ENCODE measurements around the gene PTPN22.

The PTPN22 gene

DNA sequence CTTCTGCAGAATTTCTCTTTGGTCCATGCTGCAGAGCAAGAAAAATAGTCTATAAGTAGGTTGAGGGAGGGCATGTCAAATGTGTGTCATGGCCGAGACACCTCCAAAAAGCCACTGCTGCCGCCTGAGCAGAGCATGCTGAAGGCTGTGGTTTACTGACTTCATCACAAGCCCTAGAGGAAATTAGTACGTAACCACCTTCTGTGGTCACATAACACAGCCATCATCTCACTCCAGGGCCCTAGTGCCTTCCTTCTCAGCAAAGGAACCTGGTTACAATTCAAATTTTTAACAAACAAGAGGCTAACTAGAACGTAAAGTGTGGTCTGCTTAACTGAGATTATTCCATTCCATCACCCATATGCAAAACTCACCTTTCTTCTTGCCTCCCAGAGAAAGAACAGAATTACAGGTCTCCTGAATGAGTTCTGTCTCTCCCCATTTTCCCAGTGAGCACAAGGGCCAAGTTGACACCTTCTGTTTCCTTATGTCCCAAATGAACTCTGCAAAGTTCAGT is at the start of gene PTPN22:
PTPN22 (minus strand) TSS at position 116 of the 517 bp plus-strand sequence.
- DNase-seq: peak; percentile 93

DNA sequence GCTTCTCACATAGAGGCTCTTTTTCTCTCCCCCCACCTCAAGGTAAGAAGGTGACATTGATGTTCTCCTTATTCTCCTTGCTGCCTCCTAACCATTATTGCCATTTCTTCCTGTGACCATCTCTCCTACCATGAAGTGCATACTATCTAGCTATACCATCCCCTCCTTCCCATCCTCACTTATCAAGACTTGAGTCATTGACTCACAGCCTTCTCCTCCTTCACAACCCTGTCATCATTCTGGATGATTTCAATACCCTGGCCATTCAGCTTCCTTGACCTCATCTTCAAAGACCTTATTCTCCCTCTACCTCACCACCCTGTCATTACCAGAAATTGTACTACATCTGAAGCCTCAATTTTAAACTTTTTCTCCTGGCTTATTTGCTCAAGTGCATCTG is 46.7 kb upstream of the PTPN22 start:
- no peak for DNase-seq

DNA sequence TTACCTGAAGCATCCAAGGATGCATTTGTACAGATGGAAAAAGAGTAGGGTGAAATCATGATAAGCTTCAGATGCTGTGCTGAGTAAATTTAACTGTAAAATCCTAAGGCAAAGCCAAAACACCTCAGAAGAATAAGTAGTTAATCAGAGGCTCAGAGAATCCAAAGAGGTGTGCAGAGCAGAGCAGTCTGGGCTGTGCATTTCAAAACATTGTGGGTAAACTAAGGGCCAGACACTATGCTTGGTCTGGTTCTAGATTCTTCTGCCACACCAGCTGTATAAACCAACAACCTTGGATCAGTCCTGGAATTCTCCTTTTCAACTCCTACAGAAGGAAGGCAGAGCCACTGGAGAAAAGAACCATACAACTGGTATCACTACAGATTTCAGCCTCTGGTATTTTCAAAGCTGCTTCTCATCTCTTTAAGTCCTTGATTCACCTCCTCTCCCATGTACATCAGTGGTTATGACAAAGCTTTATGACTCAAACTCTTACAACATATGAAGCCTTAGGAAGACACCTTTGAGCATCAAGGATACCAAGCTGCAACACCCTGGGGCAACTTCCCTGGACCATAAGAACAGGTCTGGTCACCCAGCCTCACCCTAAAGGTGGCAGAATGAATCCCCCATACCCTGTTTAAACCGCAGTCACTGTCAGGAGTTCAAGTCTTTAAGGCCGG is 46.0 kb upstream of the PTPN22 start:
- no peak for DNase-seq

DNA sequence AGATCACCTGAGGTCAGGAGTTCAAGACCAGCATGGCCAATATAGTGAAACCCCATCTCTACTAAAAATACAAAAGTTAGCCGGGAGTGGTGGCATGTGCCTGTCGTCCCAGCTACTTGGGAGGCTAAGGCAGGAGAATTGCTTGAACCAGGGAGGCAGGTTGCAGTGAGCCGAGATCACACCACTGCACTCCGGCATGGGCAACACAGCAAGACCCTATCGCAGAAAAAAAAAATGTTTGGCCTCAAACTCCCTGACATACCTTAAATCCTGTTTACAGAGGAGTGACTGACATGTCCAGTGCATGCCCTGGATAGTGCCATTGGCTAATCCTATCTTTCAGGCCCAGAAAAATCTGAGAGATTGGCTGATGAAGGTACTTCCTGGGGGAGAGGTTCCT is 45.5 kb upstream of the PTPN22 start:
- DNase-seq: no peak

DNA sequence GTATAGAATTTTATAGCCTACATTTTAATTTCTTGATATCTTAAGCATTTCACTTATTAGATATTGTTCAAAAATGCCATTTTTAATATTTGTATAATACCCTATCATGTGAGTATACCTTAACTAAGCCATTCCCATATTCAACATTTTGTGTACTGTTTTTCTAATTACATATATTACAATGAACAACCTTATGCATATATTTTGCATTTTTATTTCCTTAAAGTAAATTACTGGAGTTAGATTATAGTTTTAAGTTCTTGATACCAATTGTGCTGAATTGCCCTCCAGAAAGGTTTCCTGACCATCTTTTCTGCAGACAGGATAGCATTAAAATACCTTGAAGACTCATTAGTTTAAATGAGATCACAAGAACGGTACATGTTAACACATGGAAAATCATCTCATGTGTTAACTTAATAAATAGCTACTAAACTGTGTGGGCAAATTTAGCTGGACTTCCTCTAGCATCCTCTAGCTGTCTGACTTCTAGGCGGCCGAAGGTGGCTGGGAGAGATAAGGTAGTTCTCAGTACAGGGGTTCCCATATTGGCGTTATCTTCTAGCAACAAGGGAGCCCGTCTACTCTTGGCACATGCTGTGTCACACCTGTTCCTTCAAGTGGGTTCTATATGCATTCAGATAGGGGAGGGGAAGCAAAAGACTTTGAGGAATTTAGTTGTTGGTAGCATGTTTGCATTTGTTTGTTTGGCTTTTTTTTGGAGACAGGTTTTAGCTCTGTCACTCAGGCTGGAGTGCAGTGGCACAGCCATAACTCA is 42.6 kb upstream of the PTPN22 start:
- peak; percentile 99 for DNase-seq

DNA sequence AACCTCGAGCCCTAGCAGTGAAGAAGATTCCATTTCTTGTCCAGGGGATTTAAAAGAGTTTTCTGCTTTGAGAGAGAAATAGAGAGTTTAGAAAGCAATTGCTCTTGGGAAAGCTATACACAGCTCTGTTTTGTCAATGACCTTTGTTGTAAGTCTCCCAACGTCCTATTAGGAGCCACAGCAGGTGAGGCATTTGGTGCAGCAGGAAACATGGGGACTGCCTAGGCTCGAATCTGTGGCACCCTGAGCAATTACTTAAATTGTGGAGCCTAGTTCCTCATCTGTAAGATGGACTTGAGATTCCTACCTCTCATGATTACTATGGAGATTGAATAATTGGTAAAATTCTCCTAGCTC is 41.8 kb upstream of the PTPN22 start:
- no peak for DNase-seq

DNA sequence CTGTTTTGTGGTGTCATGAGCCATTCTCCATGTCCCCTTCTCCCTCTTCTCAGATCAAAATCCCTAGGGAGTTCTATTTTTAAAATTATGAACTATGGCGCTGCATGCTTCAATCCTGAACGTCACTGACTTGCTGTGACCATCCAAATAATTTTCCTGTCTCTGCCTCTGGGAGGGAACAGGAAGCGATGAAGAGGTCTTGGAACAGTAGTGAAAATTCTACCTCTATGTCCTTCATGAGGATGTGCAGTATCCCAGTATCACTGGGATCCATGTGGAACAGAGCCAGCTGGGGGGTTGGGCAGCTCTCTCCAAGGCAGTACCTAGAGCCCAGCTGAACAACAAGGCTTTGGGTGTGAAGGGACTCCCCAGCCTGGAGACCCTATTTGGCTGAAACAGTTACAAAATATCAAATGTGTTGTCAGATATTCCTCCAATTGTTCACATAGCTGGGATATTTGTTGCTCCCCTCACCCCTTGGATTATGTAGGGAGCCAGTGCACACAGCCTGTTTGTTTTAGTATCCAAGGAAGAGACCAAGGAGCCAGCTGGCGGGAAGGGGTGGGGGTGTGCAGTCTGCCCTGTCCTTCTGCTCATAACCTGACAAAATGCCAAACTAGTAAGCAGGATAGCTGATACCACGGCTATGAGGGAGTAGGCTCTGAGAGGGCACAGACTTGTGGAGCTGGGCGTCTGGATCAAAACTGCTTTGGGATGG is 41.2 kb upstream of the PTPN22 start:
- DNase-seq: peak; percentile 88

DNA sequence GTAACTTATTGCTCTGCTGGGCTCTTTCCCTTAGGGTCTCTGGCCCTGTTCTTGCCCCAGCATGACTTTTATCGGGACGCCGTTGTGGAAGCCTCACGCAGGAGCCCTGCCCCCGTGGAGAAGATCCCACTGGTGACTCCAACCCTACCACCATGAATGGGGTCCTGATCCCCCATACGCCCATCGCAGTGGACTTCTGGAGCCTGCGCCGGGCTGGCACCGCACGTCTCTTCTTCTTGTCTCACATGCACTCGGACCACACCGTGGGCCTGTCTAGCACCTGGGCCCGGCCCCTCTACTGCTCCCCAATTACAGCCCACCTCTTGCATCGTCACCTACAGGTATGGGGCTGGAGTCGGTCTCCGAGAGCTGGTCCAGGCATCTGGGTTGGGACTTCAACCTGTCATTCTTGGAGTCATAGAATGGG is 33.9 kb upstream of the PTPN22 start:
- DNase-seq: peak; percentile 50

DNA sequence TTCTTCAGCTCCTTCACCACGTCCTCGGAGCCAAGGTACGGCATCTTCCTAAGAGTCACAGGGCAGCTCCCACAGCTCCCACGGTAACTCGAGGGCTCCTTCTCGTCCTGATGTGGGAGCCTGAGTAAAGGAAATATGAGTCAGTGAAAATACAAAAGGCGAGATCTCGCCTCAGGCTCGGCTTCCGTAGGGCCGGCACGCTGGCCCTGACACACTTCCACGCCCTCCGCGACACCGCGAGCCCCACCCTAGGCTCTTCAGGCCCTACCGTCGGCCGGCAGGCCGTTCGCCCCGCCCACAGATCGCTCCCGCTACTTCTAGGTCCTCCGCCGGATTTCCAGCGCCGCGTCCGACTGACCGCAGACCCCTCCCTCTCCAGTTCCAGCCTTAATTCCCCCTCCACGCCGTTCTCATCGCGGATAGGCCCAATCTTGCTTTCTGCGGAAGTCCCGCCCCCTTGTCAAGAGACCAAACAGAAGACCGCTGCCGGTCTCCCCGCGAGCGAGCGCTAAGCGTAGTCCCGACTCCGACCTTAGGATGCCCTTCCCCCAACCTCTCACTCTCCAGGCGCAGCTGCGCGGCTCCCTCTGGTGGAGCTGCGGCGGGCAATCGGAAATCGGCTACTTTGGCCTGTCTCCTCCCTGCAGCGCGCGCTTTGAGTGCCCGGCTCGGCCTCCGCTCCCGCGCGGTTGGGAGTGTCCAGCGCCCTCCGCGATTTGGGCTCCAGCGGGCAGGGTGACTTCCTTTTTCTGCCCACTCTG is 33.3 kb upstream of the PTPN22 start, which contains the start of the genes AP4B1 and DCLRE1B:
AP4B1 (minus strand) TSS at position 126 of the 761 bp plus-strand sequence; CDS start at position 44, 82 bp downstream.
DCLRE1B (plus strand) TSS at position 653 of the 761 bp plus-strand sequence. CDS start 261 bp downstream, outside the sequence.
- peak; percentile 100 for DNase-seq

DNA sequence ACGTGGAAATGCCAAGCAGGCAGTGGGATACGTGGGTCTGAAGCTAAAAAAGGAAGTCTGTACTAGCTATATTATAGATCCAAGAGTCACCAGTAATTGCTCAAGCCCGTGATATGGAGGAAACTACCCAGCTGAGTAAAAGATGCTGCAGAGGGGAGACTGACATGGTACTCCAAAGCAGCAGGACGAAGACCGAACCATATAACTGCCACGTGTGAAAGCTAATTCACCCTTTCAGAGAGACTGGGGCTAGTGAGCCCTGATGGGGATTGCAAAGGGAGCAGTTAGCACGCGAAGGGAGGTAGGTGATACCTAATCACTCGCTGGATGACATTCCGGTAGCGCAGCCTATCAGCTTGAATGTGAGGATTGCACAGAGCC is 32.8 kb upstream of the PTPN22 start:
- peak; percentile 85 for DNase-seq

DNA sequence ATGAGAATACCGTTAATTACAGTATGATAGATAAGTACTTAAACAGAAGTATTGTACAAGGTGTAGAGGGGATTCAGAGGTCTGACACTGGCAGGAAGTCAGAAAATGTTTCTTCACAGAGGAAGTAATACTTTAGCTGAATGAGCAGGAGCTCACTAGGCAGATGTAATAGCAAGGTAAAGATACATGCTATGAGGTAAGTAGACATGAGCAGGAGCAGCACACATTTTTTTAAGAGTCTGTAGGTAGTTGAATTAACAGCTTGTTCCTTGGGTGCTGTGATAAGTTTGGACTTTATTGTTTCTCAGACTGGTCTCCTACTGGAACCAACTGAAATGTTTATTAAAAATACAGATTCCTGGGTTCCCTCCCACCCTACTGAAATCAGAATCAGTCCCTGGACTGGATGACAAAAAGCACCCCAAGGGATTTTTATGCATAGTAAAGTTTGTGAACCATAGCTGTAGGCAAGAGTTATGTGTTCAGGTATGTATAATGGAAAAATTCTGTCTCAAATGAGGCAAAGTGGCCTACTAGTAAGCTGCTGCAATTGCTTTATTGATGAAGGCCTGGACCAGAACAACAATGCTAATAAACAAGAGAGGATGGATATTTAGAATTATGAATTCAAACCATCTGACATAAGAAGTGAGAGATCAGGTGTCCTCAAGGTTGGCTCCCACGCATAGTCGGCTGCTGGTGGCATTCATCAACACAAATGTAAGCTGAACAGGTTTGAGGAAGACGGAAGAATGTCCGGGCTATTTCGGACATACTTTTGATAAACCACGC is 32.2 kb upstream of the PTPN22 start:
- peak; percentile 43 for DNase-seq

DNA sequence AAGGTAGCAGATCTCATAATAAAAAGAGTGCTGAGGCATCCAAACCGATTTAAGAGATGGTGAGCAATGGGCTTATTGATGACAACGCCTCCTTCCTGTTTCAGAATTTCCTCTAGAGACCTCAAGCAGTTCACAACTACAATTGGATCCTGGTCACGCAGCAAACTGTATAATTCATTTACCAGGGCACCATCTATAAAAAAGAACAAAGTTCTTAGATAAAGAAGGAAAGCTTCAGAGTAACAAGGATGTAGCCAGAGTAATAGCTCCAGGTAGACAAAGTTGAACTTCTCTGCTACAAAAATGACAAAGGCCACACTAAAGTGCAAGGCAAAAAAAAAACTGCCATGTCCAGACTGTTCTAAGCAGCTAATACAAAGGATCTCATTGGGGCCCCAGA is 29.7 kb upstream of the PTPN22 start:
- DNase-seq: no peak

DNA sequence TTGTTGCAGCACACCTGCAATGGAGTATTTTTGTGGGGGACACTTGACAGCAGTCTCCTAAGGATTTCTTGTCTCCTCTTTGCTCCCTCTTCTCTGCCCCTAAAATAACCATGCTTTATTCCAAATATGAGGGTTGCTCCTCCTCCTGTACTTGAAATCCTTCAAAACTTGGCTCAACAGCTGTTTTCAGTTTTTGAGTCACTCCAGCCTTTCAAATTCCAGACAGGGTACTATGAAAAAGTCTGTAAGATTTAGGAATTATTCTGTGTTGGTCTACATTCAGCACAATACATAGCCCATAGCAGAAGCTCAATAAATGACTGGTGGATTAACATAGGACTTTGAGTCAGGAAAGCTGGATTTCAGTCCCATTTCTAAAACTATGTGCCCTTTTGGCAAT is 27.6 kb upstream of the PTPN22 start:
- no peak for DNase-seq

DNA sequence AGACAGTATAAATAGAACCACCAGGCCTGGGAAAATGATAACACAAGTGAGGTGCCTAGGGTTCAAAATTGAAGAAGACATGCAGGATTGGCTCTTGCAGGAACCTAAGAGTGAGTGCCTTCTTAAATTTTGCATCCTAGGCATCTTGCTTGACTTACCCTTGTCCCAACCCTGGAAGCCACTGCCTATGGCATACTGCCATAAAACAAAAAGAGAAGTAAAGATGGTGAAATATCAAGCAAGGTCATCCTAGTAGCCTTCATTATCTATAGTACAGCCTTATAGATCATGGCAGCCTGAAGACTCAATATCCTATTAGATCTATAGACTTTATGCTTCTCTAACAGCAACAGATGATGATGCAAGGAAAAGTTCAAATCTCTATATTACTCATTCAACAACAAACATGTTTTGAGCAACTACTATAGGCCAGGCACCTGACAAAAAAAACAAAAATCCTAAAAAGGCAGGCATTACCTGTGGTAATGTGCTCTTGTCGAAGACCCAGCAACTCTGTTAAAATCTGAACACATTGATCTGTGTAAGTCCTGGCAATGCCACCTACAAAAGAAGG is 26.8 kb upstream of the PTPN22 start:
- DNase-seq: peak; percentile 33

DNA sequence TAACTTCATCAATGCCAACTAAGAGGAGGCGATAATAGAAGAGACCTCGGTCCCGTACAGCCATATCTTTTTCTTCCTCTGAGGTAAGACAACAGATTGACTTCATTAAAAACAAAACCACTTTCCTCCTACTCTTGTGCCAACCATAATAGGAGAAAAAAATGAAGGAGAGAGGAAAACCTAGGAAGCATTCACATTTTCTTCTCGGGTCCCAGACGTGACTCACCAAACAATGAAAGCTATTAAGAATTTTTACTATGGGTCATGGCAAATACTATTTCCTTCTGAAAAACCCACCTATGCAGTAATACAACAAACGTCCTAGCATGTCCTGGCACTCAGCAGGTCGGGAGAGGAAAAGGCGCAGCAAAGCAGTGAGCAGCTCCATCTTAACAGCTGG is 24.4 kb upstream of the PTPN22 start:
- no peak for DNase-seq

DNA sequence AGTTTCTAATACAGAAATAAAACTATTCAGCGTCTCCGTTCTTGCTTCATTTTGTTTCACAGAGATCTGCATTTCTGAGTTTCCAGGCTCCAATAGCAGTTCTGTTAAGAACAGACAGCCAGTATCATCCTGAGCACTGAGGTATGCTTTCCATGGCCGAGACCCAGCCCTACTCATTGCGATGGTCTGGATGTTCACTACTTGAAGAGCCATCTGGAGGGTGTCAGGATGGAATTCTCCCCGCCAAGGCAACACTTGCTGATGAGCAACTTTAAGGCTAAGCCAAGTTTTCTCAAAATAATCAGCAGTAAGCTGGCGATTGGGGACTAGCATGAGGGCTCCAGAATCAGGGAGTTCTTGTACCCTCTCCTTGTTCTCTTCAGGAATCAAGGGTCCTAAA is 23.6 kb upstream of the PTPN22 start:
- DNase-seq: no peak

DNA sequence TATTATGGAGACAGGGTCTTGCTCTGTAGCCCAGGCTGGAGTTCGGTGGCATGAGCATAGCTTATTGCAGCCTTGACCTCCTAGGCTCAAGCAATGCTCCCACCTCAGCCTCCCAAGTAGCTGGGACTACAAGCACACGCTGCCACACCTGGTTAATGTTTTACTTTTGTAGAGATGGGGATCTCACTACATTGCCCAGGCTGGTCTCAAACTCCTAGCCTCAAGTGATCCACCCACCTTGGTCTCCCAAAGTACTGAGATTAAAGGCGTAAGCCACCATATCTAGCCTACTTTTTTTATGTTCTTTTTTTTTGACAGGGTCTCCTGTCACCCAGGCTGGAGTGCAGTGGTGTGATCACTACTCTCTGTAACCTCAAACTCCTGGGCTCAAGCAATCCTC is 21.8 kb upstream of the PTPN22 start:
- no peak for DNase-seq

DNA sequence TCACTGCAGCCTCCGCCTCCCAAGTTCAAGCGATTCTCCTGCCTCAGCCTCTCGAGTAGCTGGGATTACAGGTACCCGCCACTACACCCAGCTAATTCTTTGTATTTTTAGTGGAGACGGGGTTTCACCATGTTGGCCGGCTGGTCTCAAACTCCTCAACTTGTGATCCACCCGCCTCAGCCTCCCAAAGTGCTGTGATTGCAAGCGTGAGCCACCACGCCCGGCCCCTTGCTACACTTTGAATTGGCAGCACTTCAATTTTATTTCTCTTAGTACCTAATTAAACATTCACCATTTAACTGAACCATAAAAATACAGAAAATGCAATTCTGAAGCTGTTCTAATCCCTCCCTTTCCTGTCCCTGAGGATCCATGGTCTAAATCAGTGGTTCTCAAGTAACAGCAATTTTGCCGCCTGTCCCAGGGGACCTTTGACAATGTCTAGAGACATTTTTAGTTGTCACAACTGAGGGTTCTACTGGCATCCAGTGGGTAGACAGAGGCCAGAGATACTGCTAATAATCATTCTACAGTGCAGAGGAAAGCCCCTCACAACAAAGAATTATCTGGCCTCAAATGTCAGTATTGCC is 20.2 kb upstream of the PTPN22 start:
- DNase-seq: no peak

DNA sequence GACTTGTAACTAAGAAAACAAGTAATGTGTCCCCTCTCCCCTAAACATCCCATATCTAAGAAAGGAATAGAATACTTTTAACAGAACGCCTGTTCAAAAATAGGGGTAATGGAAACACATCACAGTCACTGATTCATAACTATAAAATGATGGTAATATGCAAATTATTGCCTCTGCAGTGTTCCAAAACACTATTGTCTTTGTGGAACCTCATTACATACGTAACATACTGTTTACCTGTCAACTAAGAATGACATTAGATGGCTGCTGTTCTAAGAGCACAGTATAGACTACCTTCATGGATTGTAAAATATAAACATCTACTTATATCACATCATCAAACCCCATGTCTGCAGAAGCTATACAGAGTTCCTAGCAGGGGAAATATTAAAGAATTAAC is 19.3 kb upstream of the PTPN22 start:
- no peak for DNase-seq

DNA sequence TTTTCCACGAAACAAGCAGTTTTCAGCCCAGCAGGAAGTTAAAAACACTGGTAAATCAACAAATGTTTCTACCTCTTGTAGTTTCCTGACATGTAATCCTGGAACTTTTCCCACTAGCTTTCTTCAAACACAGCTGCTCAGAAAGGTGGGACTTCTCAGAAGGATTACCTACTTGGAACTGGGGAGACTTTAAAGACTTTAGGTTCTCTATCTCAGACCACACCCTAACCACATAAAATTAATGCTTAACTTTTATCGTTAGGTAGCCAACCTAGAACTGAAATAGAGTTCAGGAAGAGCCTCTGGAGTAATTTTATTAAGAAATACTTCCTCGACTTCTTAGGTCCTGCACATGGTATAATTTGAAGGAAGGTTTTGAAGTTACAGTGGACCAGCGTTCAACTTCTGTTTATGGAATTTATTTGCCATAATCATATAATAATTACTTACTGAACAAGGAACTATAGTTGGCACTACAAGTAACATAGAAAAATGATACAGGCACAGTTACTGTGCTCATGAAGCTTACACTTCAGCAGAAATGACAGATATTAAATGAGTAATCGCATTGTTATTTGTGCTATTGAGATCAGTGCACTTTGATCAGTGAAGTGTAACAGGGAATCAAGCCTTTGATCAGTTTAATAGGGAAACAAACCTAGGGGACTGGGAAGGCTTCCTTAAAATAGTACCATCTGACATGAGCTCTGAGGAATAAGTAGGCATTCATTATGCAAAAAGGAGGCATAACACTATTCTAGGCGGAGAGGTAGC is 16.1 kb upstream of the PTPN22 start, which contains the start of gene BCL2L15:
BCL2L15 (minus strand) TSS at position 180 of the 774 bp plus-strand sequence. CDS start 206 bp downstream, outside the sequence.
- DNase-seq: peak; percentile 43
